ENCODE data around the gene SDK2. TPM values are rescaled to one million over a fixed set of nuclear protein-coding genes. Genes with fewer than 3 reads are reported as not detected.
A peak's percentile ranks its signal among the peaks of the same experiment; 100 is the strongest.

Gene SDK2
- total RNA-seq, 1 donor from 2014 or later = 1.4 TPM

GRCh38 chr17:73634629-73635028 is 9.6 kb downstream of the SDK2 start:
- intact Hi-C loops (cut with DNase I) = no loop called here
- DNase-seq (no peak), ATAC-seq (no peak)
- Histone ChIP-seq H3K4me1 (no peaks in the 10 kb centered on the region), H3K36me3 (no peaks in the 10 kb centered on the region), H3K4me3 (no peak overlapping the region), H3K9me3 (no peaks in the 10 kb centered on the region), H3K27ac (no peak overlapping the region), H3K27me3 (ENCODE audit: low read depth) (no peaks in the 10 kb centered on the region)
- no peak for TF ChIP-seq CTCF (IDR thresholded peaks at IDR 0.05)

GRCh38 chr17:73633736-73634135 is 10.5 kb downstream of the SDK2 start:
- H3K36me3 ChIP-seq = no peaks in the 10 kb centered on the region
- no peak overlapping the region for H3K4me3 ChIP-seq
- intact Hi-C loops (cut with DNase I) = no loop called here

GRCh38 chr17:73632513-73632912 is 11.7 kb downstream of the SDK2 start:
- ATAC-seq (no peak), DNase-seq (no peak)
- intact Hi-C loops (cut with DNase I) = no loop called here
- no peaks in the 10 kb centered on the region for H3K4me1 ChIP-seq
- H3K36me3 ChIP-seq = no peaks in the 10 kb centered on the region
- no peak overlapping the region for H3K27ac ChIP-seq
- no peaks in the 10 kb centered on the region for H3K9me3 ChIP-seq
- no peaks in the 10 kb centered on the region for H3K27me3 ChIP-seq (ENCODE audit: low read depth)
- TF ChIP-seq CTCF (IDR thresholded peaks at IDR 0.05) = no peak
- no peak overlapping the region for H3K4me3 ChIP-seq

More at GRCh38 chr17:73633736-73634135, 10.5 kb downstream of the SDK2 start:
- DNase-seq = no peak
- Histone ChIP-seq H3K4me1 (no peaks in the 10 kb centered on the region), H3K27ac (no peak overlapping the region), H3K27me3 (ENCODE audit: low read depth) (no peaks in the 10 kb centered on the region), H3K9me3 (no peaks in the 10 kb centered on the region)
- no peak for ATAC-seq
- TF ChIP-seq CTCF (IDR thresholded peaks at IDR 0.05) = no peak

GRCh38 chr17:73630965-73631595 is 13.2 kb downstream of the SDK2 start:
- H3K4me3 ChIP-seq = no peak overlapping the region
- no peaks in the 10 kb centered on the region for H3K9me3 ChIP-seq
- intact Hi-C loops (cut with DNase I) = no loop called here
- H3K36me3 ChIP-seq = no peaks in the 10 kb centered on the region
- ATAC-seq (peak in 1 of 2 donors; percentile 50), DNase-seq (no peak)
- no peak for TF ChIP-seq CTCF (IDR thresholded peaks at IDR 0.05)
- H3K4me1 ChIP-seq = no peaks in the 10 kb centered on the region
- no peak overlapping the region for H3K27ac ChIP-seq
- no peaks in the 10 kb centered on the region for H3K27me3 ChIP-seq (ENCODE audit: low read depth)

GRCh38 chr17:73630531-73630930 is 13.7 kb downstream of the SDK2 start:
- H3K4me3 ChIP-seq = no peak overlapping the region
- DNase-seq (no peak), ATAC-seq (no peak)
- H3K27ac ChIP-seq = no peak overlapping the region
- no peaks in the 10 kb centered on the region for H3K27me3 ChIP-seq (ENCODE audit: low read depth)
- TF ChIP-seq CTCF (IDR thresholded peaks at IDR 0.05) = no peak
- H3K4me1 ChIP-seq = no peaks in the 10 kb centered on the region
- H3K36me3 ChIP-seq = no peaks in the 10 kb centered on the region
- H3K9me3 ChIP-seq = no peaks in the 10 kb centered on the region
- intact Hi-C loops (cut with DNase I) = no loop called here
